Femur (tissue), 1 donor: Measurements from ENCODE around the gene RABGEF1.
"Not testable (repeated sequence)": the region's sequence is repeated elsewhere in the genome, so short reads cannot be mapped to it uniquely, and the experiment has no call there.

Experiments
- DNase-seq: peaks from one replicate; pipeline ENCODE4 v3.0.0-alpha.2; 2017

RABGEF1 gene

GRCh38 chr7:66816658-66817057 lies 76.1 kb downstream of the RABGEF1 start:
- DNase-seq = not testable (repeated sequence)

DNA sequence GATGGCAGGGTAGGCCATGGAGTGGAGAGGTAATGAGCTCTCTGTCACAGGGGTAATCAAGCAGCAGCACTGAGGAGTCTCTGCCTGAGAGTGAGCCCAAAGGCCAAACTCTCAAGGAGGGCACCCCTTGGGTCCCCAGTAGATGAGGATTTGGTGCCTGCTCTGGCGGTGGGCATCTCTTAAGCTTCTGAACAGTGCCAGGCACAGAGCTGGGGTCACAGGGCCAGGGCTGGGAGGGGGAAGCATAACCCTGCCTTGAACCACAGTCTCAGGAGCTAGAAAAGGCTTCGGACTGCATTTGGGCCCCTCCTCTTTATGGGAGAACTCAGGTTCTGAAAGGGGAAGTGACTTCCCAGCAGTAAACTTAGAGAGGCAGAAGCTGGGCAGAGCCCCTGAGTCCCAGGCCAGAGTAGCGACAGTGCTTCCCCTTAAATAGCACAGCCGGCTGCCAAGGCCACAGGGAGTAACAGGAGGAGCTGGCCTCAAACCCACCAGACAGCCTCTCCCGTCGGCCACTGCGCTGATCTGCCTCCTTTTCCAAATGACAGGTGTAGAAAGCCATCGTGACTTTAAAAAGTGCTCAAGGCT lies 76.8 kb downstream of the RABGEF1 start:
- DNase-seq = not testable (repeated sequence)

GRCh38 chr7:66817956-66818355 lies 77.4 kb downstream of the RABGEF1 start:
- not testable (repeated sequence) for DNase-seq

- DNase-seq = no peak
These were observed 83.5 kb downstream of the RABGEF1 start for GRCh38 chr7:66824041-66824440.

GRCh38 chr7:66825538-66825937 lies 85.0 kb downstream of the RABGEF1 start:
- DNase-seq = not testable (repeated sequence)

- no peak for DNase-seq
These were observed 86.1 kb downstream of the RABGEF1 start for GRCh38 chr7:66826649-66827048.

GRCh38 chr7:66830976-66831375 lies 90.4 kb downstream of the RABGEF1 start:
- not testable (repeated sequence) for DNase-seq

DNA sequence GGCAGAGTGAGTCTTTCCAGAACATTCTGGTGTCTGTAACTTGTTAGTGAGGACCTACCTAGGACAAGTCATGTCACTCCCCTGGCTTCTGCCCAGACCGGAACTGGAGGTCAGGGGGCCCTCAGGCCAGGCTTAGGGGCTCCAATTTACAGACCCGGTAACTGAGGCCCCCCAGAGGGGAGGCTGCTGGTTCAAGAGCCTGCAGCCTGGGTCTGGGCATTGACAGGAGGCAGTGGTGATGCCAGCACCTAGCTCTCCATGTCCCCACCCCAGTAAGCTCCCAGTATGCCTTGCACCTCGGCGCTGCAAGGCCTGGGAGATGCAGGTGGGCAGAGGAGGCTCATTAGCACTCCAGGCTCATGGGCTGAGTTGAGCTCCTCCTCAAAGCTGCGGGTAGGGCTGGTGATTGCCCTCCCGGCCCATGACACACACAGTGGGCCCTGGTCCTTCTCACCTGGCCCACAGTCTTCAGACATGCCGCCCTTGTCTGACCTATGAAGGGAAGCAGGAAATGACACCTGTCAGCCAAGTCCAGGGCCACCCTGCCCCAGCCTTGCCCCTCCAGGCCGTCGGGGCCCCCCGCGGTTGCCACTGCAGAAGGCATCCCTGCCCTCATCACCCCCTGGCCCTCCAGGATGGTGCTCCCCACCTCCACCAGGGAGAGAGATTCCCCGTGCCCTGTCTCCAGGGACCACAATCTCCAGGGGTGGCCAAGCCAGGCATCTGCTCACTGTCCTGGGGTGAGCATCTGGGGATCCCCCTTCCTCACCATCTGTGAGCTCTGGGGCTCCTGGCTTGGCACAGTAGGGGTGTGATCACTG lies 92.2 kb downstream of the RABGEF1 start:
- DNase-seq = no peak

DNA sequence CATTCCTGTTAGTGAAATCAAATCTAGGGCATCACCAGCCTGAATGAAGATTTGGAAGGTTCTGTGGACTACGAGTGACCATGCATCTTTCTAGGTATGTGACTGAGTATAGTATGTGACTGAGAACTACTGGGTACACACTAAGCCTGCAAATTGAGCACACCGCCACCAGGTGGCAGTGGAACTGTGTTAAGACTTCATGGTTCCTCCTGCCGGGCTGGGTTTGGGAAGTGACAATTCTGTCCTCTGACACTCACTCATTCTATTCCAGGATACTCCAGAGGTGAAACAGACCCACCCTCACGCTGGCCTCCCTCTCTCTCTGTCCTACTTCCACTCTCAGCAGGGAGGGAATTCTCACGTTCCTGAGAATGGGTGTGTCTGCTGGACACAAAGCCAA lies 96.5 kb downstream of the RABGEF1 start:
- DNase-seq = no peak

DNA sequence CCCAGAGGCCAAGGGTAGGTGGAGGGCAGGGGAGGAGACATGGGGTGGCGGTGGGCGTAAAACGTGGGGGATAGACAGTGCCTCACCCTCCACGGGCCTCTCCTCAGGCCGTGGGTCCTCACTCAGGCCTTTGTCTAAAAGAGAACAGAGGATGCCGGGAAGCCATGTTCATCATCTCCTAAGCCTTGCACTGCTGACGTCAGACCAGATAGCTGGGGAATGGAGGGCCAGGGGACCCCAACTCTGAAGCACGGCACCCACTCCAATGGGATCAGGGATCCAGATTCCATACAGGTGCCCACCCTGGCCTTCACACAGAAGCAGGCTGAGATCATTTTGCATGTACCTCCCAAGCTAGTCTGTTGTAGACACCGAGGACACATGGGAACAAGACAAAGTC lies 97.1 kb downstream of the RABGEF1 start:
- no peak for DNase-seq

- no peak for DNase-seq
These were observed 99.3 kb downstream of the RABGEF1 start for GRCh38 chr7:66839814-66840213.

DNA sequence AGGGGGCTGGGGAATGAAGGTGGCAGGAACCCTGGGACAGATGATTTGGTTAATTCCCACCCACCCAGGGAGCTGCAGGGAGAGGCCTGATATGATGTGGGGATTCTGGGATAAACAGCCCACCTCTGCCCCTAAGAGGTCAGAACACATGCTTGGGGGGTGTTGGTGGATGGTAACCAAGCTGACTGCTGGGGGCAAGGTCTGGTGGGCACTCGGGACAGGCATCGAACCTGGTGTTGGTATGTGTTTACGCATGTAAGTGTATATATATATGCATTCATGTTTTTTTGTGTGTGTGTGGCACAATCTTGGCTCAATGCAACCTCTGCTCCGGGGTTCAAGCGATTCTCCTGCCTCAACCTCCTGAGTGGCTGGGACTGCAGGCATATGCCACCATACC lies 99.8 kb downstream of the RABGEF1 start:
- no peak for DNase-seq

DNA sequence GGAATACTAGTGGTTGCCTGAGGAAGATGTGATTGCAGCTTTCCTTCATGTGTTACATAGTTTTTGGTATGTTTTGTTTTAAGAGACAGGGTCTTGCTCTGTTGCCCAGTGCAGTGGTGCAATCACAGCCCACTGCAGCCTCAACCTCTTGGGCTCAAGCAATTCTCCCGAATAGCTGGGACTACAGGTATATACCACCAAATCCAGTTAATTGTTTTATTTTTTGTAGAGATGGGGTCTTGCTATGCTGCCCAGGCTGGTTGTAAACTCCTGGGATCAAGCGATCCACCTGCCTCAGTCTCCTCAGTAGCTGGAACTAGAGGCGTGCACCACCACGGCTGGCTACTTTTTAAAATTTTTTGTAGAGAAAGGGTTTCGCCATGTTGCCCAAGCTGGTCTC lies 101.4 kb downstream of the RABGEF1 start:
- DNase-seq = no peak

- not testable (repeated sequence) for DNase-seq
These were observed 103.0 kb downstream of the RABGEF1 start for GRCh38 chr7:66843492-66843891.

DNA sequence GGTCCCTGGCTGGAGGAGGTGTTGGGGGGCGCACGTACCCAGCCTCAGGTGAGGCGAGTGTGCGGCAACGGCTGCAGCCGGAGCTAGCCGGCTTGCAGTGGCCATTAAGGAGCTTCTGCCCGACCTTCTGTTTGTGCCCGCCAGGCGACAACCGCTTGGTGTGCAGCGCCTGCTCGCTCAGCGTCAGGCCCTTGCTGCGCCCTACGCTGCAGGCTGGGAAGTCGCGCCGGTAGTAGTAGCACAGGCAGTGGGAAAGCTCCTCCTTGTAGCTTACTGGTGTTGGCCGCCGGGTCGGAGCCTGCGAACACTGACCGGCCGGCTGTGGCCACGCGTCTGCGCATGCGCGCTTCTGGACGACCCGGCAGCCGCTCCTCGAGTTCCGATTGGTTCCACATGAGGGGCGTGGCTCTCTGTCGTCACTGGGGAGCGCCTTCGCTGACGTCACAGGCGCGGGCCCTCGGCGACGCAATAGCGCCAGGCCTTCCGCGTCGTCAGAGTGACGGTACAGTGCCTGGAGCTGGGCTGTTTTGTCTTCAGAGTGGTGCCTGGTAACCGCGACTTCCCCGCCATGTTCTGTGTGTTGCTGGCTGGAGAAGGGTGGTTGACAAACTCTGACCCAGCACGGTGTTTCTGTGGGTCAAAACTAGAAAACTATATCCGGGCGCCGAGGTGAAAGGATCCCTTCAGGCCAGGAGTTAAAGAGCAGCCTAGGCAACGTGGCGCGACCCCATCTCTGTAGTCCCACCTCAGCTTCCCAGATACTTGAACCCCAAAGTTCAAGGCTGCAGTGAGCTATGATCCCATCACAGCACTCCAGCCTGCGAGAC lies 104.2 kb downstream of the RABGEF1 start:
- peak; percentile 99 for DNase-seq

DNA sequence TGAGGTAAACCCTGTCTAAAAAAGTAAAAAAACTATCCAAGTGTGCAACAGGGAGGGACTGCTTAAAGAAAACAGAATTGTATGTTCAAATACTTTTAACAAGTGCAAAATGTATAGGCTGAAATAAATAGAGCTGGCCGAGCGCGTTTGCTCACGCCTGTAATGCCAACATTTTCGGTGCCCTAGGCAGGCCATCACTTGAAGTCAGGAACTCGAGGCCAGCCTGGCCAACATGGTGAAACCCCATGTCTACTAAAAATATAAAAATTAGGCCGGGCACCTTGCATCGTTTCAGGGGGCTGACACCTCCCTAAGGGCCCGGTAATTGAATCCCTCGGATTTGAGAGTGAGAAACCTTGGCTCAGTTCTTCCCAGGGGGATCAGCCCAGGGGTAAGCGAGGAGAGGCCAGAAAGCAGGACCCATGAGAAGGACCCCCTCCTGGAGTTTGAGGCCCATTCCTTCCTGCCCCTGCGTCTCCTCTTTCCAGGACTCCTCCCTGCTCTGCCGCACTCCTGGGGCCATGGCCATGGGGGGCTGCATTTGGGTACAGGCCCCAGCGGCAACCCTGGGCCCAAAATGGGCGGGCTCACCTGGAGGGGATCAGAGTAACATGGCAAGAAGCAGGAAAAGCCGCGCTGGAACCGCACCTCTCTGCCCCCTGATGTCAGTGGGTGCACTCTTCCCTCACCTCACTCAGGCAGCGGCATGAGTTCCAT lies 105.0 kb downstream of the RABGEF1 start:
- peak; percentile 24 for DNase-seq

- DNase-seq = not testable (repeated sequence)
These were observed 105.5 kb downstream of the RABGEF1 start for GRCh38 chr7:66846096-66846445.

GRCh38 chr7:66847523-66847855 lies 107.0 kb downstream of the RABGEF1 start:
- not testable (repeated sequence) for DNase-seq

- DNase-seq = no peak
These were observed 107.6 kb downstream of the RABGEF1 start for GRCh38 chr7:66847879-66848790.

- DNase-seq = no peak
These were observed 118.8 kb downstream of the RABGEF1 start for GRCh38 chr7:66859339-66859738.

DNA sequence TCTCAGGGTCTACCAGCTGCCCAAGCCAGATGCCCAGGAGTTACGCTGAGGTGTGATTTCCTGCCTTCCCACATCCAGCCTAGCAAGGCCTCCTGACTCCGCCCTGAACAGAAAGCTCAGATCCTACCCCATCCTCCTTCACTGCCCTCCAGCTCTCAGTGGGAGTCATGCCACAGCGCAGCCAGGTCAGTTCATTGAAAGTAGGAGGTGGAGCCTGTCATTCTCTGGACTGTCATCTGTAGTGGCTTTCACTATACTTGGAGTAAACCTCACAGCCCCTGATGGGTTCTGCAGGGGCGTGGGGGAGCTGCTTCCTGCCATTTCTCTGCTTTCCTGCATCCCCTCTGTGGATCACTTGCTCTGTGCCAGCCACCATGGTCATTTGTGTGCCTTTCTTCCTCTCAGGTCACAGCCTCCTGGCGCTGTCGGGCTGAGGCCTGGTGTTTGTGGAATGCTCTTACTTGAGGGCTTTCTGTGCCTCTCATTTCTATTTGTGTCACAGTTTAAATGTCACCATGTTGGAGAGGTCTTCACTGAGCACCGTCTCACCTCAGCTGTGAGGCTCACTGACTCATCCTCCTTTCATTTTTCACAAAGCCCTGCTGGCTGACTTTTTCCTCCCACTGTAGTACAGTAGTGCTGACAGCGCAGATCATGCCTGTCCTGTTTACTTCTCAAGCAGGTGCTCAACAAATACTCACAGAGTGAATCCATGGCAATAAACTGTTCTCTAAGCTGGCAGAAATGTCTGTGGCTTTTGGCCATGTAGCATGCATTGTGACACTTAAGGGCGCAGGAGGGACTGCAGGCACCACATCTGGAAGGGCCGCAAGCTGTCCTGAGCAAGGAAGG lies 119.5 kb downstream of the RABGEF1 start:
- no peak for DNase-seq
